DOHH2 (cell line): Measurements from ENCODE around the gene KNSTRN.

Experiments
- H3F3A ChIP-seq: fragments of 200-600 bp; sonication (generic), shearing (Covaris generic); 2 replicates; pipeline ENCODE4 v1.6.0; 2016; ENCODE audit warnings: antibody characterized with exemption, mild to moderate bottlenecking; ENCODE audit not compliant: control insufficient read depth, insufficient read depth
- H3K27ac ChIP-seq: fragments of 200-600 bp; sonication (generic); 2 replicates; pipeline ENCODE4 v1.5.1; 2014; ENCODE audit warnings: low read depth, mild to moderate bottlenecking, low read length, moderate library complexity
- H3K27me3 ChIP-seq: fragments of 200-600 bp; sonication (generic); 2 replicates; pipeline ENCODE4 v1.6.1; 2014; ENCODE audit warnings: mild to moderate bottlenecking, low read length, mixed read lengths; ENCODE audit not compliant: control insufficient read depth
- H3K36me3 ChIP-seq: fragments of 200-600 bp; sonication (generic); 2 replicates; pipeline ENCODE4 v1.6.1; 2014; ENCODE audit warnings: mild to moderate bottlenecking, low read length, moderate library complexity, mixed read lengths; ENCODE audit not compliant: control insufficient read depth
- H3K4me1 ChIP-seq: fragments of 200-600 bp; sonication (generic); 2 replicates; pipeline ENCODE4 v1.6.1; 2014; ENCODE audit warnings: mild to moderate bottlenecking, low read length, mixed read lengths; ENCODE audit not compliant: control insufficient read depth
- H3K4me2 ChIP-seq: fragments of 200-600 bp; sonication (generic); 2 replicates; pipeline ENCODE4 v1.6.0; 2014; ENCODE audit warnings: mild to moderate bottlenecking, low read length, moderate library complexity
- H3K4me3 ChIP-seq: fragments of 200-600 bp; sonication (generic); 2 replicates; pipeline ENCODE4 v1.5.1; 2014; ENCODE audit warnings: mild to moderate bottlenecking, low read length, mixed read lengths
- H3K79me2 ChIP-seq: fragments of 200-600 bp; sonication (generic); 2 replicates; pipeline ENCODE4 v1.6.1; 2014; ENCODE audit warnings: mild to moderate bottlenecking, low read length, mixed read lengths; ENCODE audit not compliant: control insufficient read depth
- H3K9me2 ChIP-seq: fragments of 200-600 bp; sonication (generic); replicated peaks from 2 replicates; pipeline ENCODE4 v1.6.1; 2014; ENCODE audit warnings: mild to moderate bottlenecking, low read length, mixed read lengths; ENCODE audit not compliant: control insufficient read depth
- H3K9me3 ChIP-seq: fragments of 200-600 bp; sonication (generic); 2 replicates; pipeline ENCODE4 v1.6.1; 2014; ENCODE audit warnings: antibody characterized with exemption, low read length, mixed read lengths; ENCODE audit not compliant: control insufficient read depth, insufficient read depth
- H4K20me1 ChIP-seq: fragments of 200-600 bp; sonication (generic); 2 replicates; pipeline ENCODE4 v1.6.0; 2014; ENCODE audit warnings: low read depth, mild to moderate bottlenecking, antibody characterized with exemption, low read length, moderate library complexity; ENCODE audit not compliant: control insufficient read depth, insufficient read depth
- EZH2phosphoT487 ChIP-seq: fragments of 200-600 bp; sonication (generic); IDR thresholded peaks from 2 replicates; pipeline ENCODE4 v1.6.1; 2017; ENCODE audit warnings: borderline replicate concordance, mild to moderate bottlenecking, antibody characterized with exemption, low read length, moderate library complexity, mixed read lengths
- TF ChIP-seq, protein P1 (sequence below): fragments of 200-600 bp; sonication (generic); IDR thresholded peaks from one replicate; pipeline ENCODE4 v1.5.1; 2014; ENCODE audit warnings: antibody characterized with exemption, mild to moderate bottlenecking, low read depth, low read length; ENCODE audit not compliant: poor library complexity, severe bottlenecking

KNSTRN gene

DNA sequence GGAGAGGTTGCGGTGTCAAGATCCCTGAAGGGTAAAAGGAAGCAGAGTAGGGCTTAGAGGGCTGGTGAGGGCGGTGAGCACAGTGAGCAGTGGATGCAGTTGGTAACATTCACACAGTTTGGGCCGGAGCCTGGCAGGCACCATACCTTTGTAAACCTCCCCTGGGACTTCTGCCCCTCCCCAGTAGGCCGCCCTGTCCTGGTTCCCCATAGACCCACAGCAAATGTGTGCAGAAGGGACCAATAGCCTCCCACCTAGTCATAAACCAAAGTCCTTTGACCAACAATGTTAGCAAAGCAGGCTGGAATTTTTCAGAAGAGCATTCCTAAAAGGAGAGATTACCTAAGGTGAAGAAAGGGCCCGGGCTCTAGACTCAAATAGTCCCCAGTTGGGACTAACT, 33.4 kb upstream of the KNSTRN start:
- no peaks in the 10 kb centered on the region for H3F3A ChIP-seq
- no peaks in the 10 kb centered on the region for H4K20me1 ChIP-seq
- H3K36me3 ChIP-seq: no peaks in the 10 kb centered on the region
- H3K9me2 ChIP-seq: no peaks in the 10 kb centered on the region
- no peak overlapping the region for H3K4me3 ChIP-seq
- H3K4me1 ChIP-seq: peaks cover 2% of the 10 kb centered on the region; the same call in 1 of the 2 replicates
- TF ChIP-seq EZH2phosphoT487: no peak
- TF ChIP-seq, protein P1, sequence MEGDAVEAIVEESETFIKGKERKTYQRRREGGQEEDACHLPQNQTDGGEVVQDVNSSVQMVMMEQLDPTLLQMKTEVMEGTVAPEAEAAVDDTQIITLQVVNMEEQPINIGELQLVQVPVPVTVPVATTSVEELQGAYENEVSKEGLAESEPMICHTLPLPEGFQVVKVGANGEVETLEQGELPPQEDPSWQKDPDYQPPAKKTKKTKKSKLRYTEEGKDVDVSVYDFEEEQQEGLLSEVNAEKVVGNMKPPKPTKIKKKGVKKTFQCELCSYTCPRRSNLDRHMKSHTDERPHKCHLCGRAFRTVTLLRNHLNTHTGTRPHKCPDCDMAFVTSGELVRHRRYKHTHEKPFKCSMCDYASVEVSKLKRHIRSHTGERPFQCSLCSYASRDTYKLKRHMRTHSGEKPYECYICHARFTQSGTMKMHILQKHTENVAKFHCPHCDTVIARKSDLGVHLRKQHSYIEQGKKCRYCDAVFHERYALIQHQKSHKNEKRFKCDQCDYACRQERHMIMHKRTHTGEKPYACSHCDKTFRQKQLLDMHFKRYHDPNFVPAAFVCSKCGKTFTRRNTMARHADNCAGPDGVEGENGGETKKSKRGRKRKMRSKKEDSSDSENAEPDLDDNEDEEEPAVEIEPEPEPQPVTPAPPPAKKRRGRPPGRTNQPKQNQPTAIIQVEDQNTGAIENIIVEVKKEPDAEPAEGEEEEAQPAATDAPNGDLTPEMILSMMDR: no peak
- no peak overlapping the region for H3K27ac ChIP-seq
- no peak overlapping the region for H3K4me2 ChIP-seq
- H3K79me2 ChIP-seq: no peaks in the 10 kb centered on the region
- no peaks in the 10 kb centered on the region for H3K9me3 ChIP-seq
- peaks cover 8% of the 10 kb centered on the region; the same call in 1 of the 2 replicates for H3K27me3 ChIP-seq

GRCh38 chr15:40352281-40352901, 30.1 kb upstream of the KNSTRN start:
- Histone ChIP-seq H3K79me2 (no peaks in the 10 kb centered on the region), H3K27me3 (peaks cover 8% of the 10 kb centered on the region; the same call in 1 of the 2 replicates), H3K36me3 (no peaks in the 10 kb centered on the region), H4K20me1 (no peaks in the 10 kb centered on the region), H3K4me2 (no peak overlapping the region), H3K9me3 (no peaks in the 10 kb centered on the region), H3K9me2 (no peaks in the 10 kb centered on the region), H3K4me3 (no peak overlapping the region), H3K27ac (no peak overlapping the region), H3F3A (no peaks in the 10 kb centered on the region), H3K4me1 (no peaks in the 10 kb centered on the region; the same call in 1 of the 2 replicates)
- no peak for TF ChIP-seq EZH2phosphoT487
- TF ChIP-seq, protein P1: no peak

GRCh38 chr15:40353697-40354096, 28.8 kb upstream of the KNSTRN start:
- Histone ChIP-seq H4K20me1 (no peaks in the 10 kb centered on the region), H3K9me2 (no peaks in the 10 kb centered on the region), H3K4me1 (peaks cover 7% of the 10 kb centered on the region), H3K27me3 (peaks cover 8% of the 10 kb centered on the region; the same call in 1 of the 2 replicates), H3K4me2 (no peak overlapping the region), H3F3A (no peaks in the 10 kb centered on the region), H3K4me3 (no peak overlapping the region), H3K36me3 (no peaks in the 10 kb centered on the region), H3K27ac (no peak overlapping the region), H3K79me2 (no peaks in the 10 kb centered on the region), H3K9me3 (no peaks in the 10 kb centered on the region)
- TF ChIP-seq, protein P1: no peak
- TF ChIP-seq EZH2phosphoT487: no peak
